GM13977 (cell line): ENCODE measurements around the gene TMEM132D.

Experiments used
- DNase-seq: peaks from one replicate; pipeline ENCODE4 v3.0.0; 2012; ENCODE audit warnings: low spot score
- in situ Hi-C: fragments of 300-500 bp; cut with MboI; formaldehyde crosslinking; loops from one replicate; pipeline ENCODE4 v1.12.0; 2022; ENCODE audit warnings: low sequenced_read_pairs, low pct_unique_long_range_greater_than_20kb, mixed read lengths, inconsistent platforms; ENCODE audit not compliant: unreplicated experiment
- TF ChIP-seq, protein P1 (sequence below): IDR thresholded peaks from 2 replicates; pipeline ENCODE4 v1.5.1; 2012; ENCODE audit warnings: mild to moderate bottlenecking, control low read depth; ENCODE audit not compliant: insufficient read depth; ENCODE audit errors: extremely low read depth, missing control alignments

TMEM132D gene

DNA sequence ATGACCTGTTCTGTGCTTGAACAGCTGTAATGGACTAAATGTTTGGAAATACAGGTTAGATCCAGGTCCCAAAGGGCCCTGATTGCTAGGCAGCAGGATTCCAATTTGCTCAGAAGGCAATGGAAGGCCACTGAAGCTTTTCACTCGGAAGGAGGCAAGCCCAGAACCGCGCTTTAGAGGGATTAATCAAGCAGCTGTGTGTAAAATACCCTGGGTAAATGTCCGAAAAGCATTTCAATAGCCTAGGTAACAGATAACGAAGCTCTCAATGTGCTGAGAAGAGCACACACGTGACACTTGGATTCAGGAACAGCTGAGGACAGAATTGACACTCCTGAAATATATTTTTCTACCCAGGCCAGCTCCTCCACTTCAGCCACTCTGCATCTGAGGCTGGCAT, 436.1 kb downstream of the TMEM132D start:
- TF ChIP-seq, protein P1, sequence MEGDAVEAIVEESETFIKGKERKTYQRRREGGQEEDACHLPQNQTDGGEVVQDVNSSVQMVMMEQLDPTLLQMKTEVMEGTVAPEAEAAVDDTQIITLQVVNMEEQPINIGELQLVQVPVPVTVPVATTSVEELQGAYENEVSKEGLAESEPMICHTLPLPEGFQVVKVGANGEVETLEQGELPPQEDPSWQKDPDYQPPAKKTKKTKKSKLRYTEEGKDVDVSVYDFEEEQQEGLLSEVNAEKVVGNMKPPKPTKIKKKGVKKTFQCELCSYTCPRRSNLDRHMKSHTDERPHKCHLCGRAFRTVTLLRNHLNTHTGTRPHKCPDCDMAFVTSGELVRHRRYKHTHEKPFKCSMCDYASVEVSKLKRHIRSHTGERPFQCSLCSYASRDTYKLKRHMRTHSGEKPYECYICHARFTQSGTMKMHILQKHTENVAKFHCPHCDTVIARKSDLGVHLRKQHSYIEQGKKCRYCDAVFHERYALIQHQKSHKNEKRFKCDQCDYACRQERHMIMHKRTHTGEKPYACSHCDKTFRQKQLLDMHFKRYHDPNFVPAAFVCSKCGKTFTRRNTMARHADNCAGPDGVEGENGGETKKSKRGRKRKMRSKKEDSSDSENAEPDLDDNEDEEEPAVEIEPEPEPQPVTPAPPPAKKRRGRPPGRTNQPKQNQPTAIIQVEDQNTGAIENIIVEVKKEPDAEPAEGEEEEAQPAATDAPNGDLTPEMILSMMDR = no peak
- in situ Hi-C loops = no loop called here
- no peak for DNase-seq

DNA sequence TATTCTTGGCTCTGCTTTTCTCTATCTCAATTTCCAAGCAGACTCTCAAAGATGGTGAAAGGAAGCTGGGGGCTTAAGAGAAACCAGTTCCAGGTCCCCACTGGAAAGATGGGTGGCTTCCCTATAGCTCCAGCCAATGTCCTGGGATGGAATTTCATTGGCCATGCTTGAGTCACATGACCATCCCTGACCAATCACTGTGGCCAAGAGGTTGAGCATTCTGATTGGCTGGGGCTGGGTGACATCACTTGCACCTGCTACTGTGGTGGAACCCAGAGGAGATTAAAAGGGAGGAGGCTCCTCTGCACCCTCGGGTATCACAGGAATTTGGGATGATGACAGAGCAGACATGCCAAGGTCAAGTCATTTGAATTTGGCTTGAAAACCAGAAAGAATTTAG, 436.5 kb downstream of the TMEM132D start:
- DNase-seq = no peak
- in situ Hi-C loops = no loop called here
- TF ChIP-seq, protein P1 = no peak

DNA sequence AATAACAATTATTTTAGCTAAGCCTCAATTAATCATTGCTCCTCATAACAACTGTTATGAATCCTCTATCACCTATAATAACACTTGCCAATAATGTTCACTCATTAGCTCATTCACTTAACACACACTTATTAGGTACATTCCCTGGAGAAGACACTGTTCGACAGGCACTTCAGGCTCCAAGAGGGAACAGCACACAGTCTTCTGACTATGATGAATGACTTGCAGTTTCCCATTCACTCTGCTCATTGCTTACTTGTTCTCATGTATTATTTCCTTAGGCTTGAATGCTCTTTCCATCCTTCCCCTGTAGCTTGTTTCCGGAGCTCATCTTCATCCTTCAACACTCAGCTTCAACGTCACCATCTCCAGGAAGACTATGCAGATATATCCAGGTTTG, 437.3 kb downstream of the TMEM132D start:
- DNase-seq = no peak
- TF ChIP-seq, protein P1 = no peak
- in situ Hi-C loops = no loop called here

DNA sequence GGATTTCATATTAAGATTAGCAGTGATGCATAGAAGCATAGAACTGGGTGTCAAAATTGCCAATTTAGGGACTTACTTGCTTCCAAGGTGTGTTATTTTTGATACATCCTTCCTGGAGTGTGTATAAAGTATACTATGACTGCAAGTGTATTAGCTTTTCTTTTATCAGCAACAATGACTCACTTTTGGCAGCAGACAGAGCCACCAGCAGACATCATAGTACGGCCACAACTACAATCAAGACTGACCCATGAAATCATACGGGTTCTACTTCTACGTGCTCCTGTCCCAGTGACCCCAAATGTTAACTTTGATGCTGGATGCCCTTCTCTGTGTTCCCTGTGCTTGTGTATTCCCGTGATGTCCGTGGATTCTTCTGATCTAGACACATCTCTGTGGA, 443.9 kb downstream of the TMEM132D start:
- in situ Hi-C loops = no loop called here
- DNase-seq = no peak
- TF ChIP-seq, protein P1 = no peak

DNA sequence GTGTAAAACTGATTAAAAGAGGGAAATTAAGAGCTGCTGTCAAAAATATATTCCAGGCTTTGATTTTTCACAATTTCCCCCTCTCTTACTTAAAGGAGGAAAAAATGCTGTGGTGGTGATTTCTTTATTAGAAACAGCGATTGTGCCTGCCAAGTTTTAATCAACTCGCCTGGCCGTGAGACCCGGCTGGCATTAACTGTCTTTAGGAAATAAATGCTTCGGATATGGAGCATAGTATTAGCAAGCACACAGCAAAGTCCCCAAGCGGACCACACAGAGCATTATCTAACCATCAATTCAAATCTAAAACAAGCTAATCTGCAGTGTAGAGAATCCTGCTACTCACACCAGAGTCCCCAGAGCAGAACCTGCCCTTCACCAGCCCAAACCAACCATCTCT, 457.1 kb downstream of the TMEM132D start:
- in situ Hi-C loops = no loop called here
- no peak for DNase-seq
- TF ChIP-seq, protein P1 = no peak

DNA sequence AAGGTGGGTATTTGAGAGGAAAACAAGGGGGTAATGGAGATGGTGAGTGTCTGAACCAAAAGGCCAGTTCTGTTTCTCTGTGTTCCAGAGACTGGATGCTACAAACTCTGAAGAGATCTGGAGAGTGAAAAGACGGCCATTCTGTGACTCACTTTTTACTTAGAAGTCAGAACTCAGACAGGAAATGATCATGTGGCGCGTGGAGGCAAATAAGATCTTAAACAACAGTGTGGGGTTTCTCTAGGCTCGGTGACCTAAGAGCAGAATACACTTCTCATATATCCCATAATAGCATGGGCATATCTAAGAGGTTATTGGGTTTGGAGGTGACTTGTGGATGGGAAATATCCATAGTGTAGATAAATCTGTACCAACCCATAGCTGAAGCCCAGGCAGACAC, 463.5 kb downstream of the TMEM132D start:
- TF ChIP-seq, protein P1 = no peak
- no peak for DNase-seq
- in situ Hi-C loops = no loop called here

DNA sequence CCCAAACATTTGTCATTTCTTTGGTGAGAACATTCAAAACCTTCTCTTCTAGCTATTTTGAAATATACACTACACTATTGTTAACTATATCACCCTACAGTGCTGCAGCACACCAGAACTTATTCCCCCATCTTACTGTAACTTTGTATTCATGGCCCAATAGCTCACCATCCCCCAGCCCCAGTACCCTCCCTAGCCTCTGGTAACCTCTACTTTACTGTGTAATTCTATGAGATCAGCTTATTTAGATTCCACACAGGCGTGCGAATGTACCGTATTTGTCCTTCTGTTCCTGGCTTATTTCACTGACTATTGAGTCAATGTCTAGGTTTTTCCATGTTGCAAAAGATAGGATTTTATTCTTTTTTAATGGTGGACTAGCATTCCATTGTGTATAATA, 469.0 kb downstream of the TMEM132D start:
- in situ Hi-C loops = no loop called here
- TF ChIP-seq, protein P1 = no peak
- no peak for DNase-seq
